ENCODE measurements around the gene ECM2.
"Not testable (repeated sequence)": the region's sequence is repeated elsewhere in the genome, so short reads cannot be mapped to it uniquely, and the experiment has no call there.

ECM2 gene

GRCh38 chr9:92535940-92536850 lies at the start of gene ECM2:
Gene ECM2 (minus strand): TSS chr9:92535990. CDS start chr9:92522866, 13,124 bp downstream.
- no peak for TF ChIP-seq CTCF (IDR thresholded peaks at IDR 0.05; ENCODE audit: insufficient read depth, low read depth, low read length, missing control alignments)
- H3K4me3 ChIP-seq (ENCODE audit: low read length) = no peak within 1 kb of the TSS
- no peak for DNase-seq (ENCODE audit: low read depth)

GRCh38 chr9:92576175-92576574 lies 40.4 kb upstream of the ECM2 start:
- TF ChIP-seq CTCF (IDR thresholded peaks at IDR 0.05; ENCODE audit: insufficient read depth, low read depth, low read length, missing control alignments) = no peak
- no peak overlapping the region for H3K4me3 ChIP-seq (ENCODE audit: low read length)
- no peak for DNase-seq (ENCODE audit: low read depth)

GRCh38 chr9:92573612-92574011 lies 37.8 kb upstream of the ECM2 start:
- not testable (repeated sequence) for H3K4me3 ChIP-seq (ENCODE audit: low read length); DNase-seq (ENCODE audit: low read depth)

GRCh38 chr9:92571871-92572270 lies 36.1 kb upstream of the ECM2 start:
- H3K4me3 ChIP-seq (ENCODE audit: low read length); DNase-seq (ENCODE audit: low read depth): not testable (repeated sequence)

GRCh38 chr9:92564982-92565381 lies 29.2 kb upstream of the ECM2 start:
- no peak for TF ChIP-seq CTCF (IDR thresholded peaks at IDR 0.05; ENCODE audit: insufficient read depth, low read depth, low read length, missing control alignments)
- DNase-seq (ENCODE audit: low read depth) = no peak
- no peak overlapping the region for H3K4me3 ChIP-seq (ENCODE audit: low read length)

- no peak overlapping the region for H3K4me3 ChIP-seq (ENCODE audit: low read length)
- DNase-seq (ENCODE audit: low read depth) = no peak
- TF ChIP-seq CTCF (IDR thresholded peaks at IDR 0.05; ENCODE audit: insufficient read depth, low read depth, low read length, missing control alignments) = no peak
These were observed 28.7 kb upstream of the ECM2 start for GRCh38 chr9:92564504-92564903.

GRCh38 chr9:92563116-92564100 lies 27.6 kb upstream of the ECM2 start:
- no peak overlapping the region for H3K4me3 ChIP-seq (ENCODE audit: low read length)
- no peak for TF ChIP-seq CTCF (IDR thresholded peaks at IDR 0.05; ENCODE audit: insufficient read depth, low read depth, low read length, missing control alignments)
- no peak for DNase-seq (ENCODE audit: low read depth)
